ENCODE results near the gene QPCT.

DNA sequence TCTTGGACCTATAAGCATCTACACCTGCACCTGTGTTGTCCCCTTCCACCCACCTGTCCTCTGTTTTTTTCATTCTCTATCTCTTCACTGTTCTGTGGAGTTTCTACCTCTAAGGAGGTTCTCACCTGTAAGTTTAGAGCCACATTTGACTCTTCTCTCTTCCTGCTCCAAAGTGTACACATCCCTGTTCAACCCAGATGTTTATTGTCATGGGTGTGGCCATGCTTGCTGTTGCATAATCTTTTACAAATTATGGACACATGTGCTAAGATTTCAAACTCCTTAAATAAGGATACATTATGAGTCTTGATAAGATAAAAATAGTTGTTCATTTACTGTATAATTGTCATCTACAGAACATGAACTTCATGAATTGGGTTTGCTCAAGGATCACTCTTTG, 27.6 kb downstream of the QPCT start:
- TF ChIP-seq, protein P1, sequence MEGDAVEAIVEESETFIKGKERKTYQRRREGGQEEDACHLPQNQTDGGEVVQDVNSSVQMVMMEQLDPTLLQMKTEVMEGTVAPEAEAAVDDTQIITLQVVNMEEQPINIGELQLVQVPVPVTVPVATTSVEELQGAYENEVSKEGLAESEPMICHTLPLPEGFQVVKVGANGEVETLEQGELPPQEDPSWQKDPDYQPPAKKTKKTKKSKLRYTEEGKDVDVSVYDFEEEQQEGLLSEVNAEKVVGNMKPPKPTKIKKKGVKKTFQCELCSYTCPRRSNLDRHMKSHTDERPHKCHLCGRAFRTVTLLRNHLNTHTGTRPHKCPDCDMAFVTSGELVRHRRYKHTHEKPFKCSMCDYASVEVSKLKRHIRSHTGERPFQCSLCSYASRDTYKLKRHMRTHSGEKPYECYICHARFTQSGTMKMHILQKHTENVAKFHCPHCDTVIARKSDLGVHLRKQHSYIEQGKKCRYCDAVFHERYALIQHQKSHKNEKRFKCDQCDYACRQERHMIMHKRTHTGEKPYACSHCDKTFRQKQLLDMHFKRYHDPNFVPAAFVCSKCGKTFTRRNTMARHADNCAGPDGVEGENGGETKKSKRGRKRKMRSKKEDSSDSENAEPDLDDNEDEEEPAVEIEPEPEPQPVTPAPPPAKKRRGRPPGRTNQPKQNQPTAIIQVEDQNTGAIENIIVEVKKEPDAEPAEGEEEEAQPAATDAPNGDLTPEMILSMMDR (IDR thresholded peaks at IDR 0.05; ENCODE audit: low read depth, low read length, poor library complexity, severe bottlenecking) = no peak
- TF ChIP-seq EZH2phosphoT487 (IDR thresholded peaks at IDR 0.05; ENCODE audit: borderline replicate concordance, low read length) = no peak
